Fibroblast of the aortic adventitia (primary cell): ENCODE data around the gene PIK3C3. TPM values are rescaled to one million over a fixed set of nuclear protein-coding genes. Genes with fewer than 3 reads are reported as not detected.

Experiments
- DNase-seq: peaks from one replicate; pipeline ENCODE4 v3.0.0-alpha.2; 2010; ENCODE audit warnings: low read depth
- H3K4me3 ChIP-seq: 2 replicates; pipeline ENCODE4 v1.5.1; 2011; ENCODE audit warnings: low read depth, mild to moderate bottlenecking, control low read depth, low read length, moderate library complexity
- CTCF ChIP-seq: IDR thresholded peaks from 2 replicates; pipeline ENCODE4 v1.5.1; 2011; ENCODE audit warnings: mild to moderate bottlenecking, low read length, control low read depth, inconsistent platforms; ENCODE audit not compliant: insufficient read depth
- total RNA-seq: library from RNA; depleted of rRNA; stranded (reverse); fragments of >200 nt; gene quantifications from 2 replicates; pipeline ENCODE4 v1.2.3, GENCODE V29; 2012; ENCODE audit warnings: low replicate concordance

The PIK3C3 gene
- total RNA-seq: 51.2 and 157 TPM in 2 replicates

GRCh38 chr18:41954827-41955613 lies at the start of gene PIK3C3:
Gene PIK3C3, plus strand, starts transcription at chr18:41955234. Its CDS starts 58 bp downstream, at chr18:41955292.
- DNase-seq: peak; percentile 99

GRCh38 chr18:41905786-41906527 lies 49.1 kb upstream of the PIK3C3 start:
- no peak overlapping the region for H3K4me3 ChIP-seq
- no peak for DNase-seq
- no peak for TF ChIP-seq CTCF

More at GRCh38 chr18:41954827-41955613, at the start of gene PIK3C3:
- TF ChIP-seq CTCF: no peak
- peak within 1 kb of the TSS; percentile 95 for H3K4me3 ChIP-seq

GRCh38 chr18:41906528-41907146 lies 48.4 kb upstream of the PIK3C3 start:
- peak; percentile 59 for TF ChIP-seq CTCF
- peak; percentile 67 for DNase-seq

GRCh38 chr18:41917181-41917580 lies 37.9 kb upstream of the PIK3C3 start:
- no peak for TF ChIP-seq CTCF
- DNase-seq: no peak
- H3K4me3 ChIP-seq: no peak overlapping the region

More at GRCh38 chr18:41906528-41907146, 48.4 kb upstream of the PIK3C3 start:
- peak overlapping the region; percentile 39 for H3K4me3 ChIP-seq

- no peak for TF ChIP-seq CTCF
- no peak overlapping the region for H3K4me3 ChIP-seq
- DNase-seq: no peak
Observed at GRCh38 chr18:41921770-41922169, 33.3 kb upstream of the PIK3C3 start.

- H3K4me3 ChIP-seq: no peak overlapping the region
- no peak for TF ChIP-seq CTCF
- DNase-seq: no peak
Observed at GRCh38 chr18:41922176-41922575, 32.9 kb upstream of the PIK3C3 start.
